HL-60 (cell line): ENCODE results near the gene GADD45G.

Source experiments
- DNase-seq, 2 experiments: peaks; one replicate each; pipeline ENCODE4 v3.0.0-alpha.2; 2010 to 2020; ENCODE audit warnings: low read depth in 1 of 2, low spot score in 1 of 2
- H3K27ac ChIP-seq: fragments of 250-450 bp; sonication (Bioruptor Pico); replicated peaks from 2 replicates; pipeline ENCODE4 v1.5.1; 2020; ENCODE audit warnings: mild to moderate bottlenecking, moderate library complexity
- H3K27me3 ChIP-seq: fragments of 250-450 bp; sonication (Bioruptor Pico); 2 replicates; pipeline ENCODE4 v1.5.1; 2021; ENCODE audit warnings: mild to moderate bottlenecking, moderate library complexity; ENCODE audit not compliant: insufficient read depth, poor library complexity, severe bottlenecking
- H3K4me3 ChIP-seq: replicated peaks from 2 replicates; pipeline ENCODE4 v1.5.1; 2011; ENCODE audit warnings: mild to moderate bottlenecking, control low read depth, low read length; ENCODE audit not compliant: insufficient read depth
- GABPA ChIP-seq: IDR thresholded peaks from 2 replicates; pipeline ENCODE4 v1.6.1; 2012; ENCODE audit warnings: low read depth
- POLR2AphosphoS5 ChIP-seq: IDR thresholded peaks from 2 replicates; pipeline ENCODE4 v1.6.1; 2012; ENCODE audit warnings: low read depth
- REST ChIP-seq: IDR thresholded peaks from 2 replicates; pipeline ENCODE4 v1.6.1; 2012; ENCODE audit warnings: low read depth; ENCODE audit not compliant: insufficient replicate concordance
- SPI1 ChIP-seq: IDR thresholded peaks from 2 replicates; pipeline ENCODE4 v1.6.1; 2012; ENCODE audit warnings: low read depth, mild to moderate bottlenecking, borderline replicate concordance
- TF ChIP-seq, protein P1 (sequence below): IDR thresholded peaks from one replicate; pipeline ENCODE4 v1.5.1; 2011; ENCODE audit warnings: low read length, control low read depth, inconsistent platforms; ENCODE audit not compliant: insufficient read depth

GADD45G gene

GRCh38 chr9:89647366-89648128, 42.7 kb downstream of the GADD45G start:
- DNase-seq, result no peak
- no peak overlapping the region for H3K27ac ChIP-seq
- peaks cover 6% of the 10 kb centered on the region for H3K27me3 ChIP-seq
- H3K4me3 ChIP-seq, result no peak overlapping the region
- TF ChIP-seq POLR2AphosphoS5, result no peak
- TF ChIP-seq, protein P1, sequence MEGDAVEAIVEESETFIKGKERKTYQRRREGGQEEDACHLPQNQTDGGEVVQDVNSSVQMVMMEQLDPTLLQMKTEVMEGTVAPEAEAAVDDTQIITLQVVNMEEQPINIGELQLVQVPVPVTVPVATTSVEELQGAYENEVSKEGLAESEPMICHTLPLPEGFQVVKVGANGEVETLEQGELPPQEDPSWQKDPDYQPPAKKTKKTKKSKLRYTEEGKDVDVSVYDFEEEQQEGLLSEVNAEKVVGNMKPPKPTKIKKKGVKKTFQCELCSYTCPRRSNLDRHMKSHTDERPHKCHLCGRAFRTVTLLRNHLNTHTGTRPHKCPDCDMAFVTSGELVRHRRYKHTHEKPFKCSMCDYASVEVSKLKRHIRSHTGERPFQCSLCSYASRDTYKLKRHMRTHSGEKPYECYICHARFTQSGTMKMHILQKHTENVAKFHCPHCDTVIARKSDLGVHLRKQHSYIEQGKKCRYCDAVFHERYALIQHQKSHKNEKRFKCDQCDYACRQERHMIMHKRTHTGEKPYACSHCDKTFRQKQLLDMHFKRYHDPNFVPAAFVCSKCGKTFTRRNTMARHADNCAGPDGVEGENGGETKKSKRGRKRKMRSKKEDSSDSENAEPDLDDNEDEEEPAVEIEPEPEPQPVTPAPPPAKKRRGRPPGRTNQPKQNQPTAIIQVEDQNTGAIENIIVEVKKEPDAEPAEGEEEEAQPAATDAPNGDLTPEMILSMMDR, result no peak
- TF ChIP-seq REST, result no peak
- no peak for TF ChIP-seq GABPA
- no peak for TF ChIP-seq SPI1

GRCh38 chr9:89648247-89649000, 43.6 kb downstream of the GADD45G start:
- no peak for DNase-seq
- peaks cover 7% of the 10 kb centered on the region for H3K27me3 ChIP-seq
- no peak overlapping the region for H3K27ac ChIP-seq
- TF ChIP-seq SPI1, result no peak
- TF ChIP-seq POLR2AphosphoS5, result no peak
- TF ChIP-seq GABPA, result no peak
- TF ChIP-seq, protein P1, result no peak
- no peak for TF ChIP-seq REST
- no peak overlapping the region for H3K4me3 ChIP-seq

DNA sequence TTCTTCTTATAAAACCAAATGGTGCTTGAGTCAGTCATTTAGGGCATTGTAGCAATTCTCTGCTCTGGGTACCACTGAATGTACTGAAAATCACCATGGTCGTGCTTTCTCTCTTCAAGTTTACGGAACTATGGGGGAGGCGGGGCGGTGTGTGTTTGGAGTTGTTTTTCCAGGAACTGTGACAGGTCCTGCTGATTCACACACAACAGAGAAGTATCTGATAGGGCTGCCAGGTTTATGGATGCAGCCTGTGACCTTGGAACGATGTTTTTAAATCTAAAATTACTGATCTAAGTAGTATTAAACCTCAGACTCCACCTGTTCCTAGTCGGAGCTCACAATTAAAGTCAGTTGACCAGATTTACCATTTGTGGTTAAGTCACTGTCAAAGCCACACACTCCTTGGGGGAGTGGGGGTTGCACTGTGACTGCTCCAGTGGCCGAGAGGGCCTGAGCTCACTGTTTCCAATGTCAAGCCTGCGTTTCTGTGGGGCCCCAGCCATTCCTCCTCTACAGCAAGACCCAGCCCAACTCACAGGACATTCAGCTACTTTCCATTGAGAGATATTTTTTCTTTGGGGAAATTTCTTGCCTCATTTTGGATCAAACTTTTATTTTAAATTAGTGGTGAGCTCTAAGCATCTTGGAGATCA, 44.4 kb downstream of the GADD45G start:
- no peak overlapping the region for H3K27ac ChIP-seq
- no peak for DNase-seq
- H3K4me3 ChIP-seq, result no peak overlapping the region
- peaks cover 7% of the 10 kb centered on the region for H3K27me3 ChIP-seq
- TF ChIP-seq SPI1 (no peak), GABPA (no peak), REST (no peak), POLR2AphosphoS5 (no peak)
- TF ChIP-seq, protein P1, result no peak
